Lower leg skin (tissue), 4 donors: ENCODE results near the gene SNX24. TPM values are rescaled to one million over a fixed set of nuclear protein-coding genes. Genes with fewer than 3 reads are reported as not detected.
"Not testable (repeated sequence)": the region's sequence is repeated elsewhere in the genome, so short reads cannot be mapped to it uniquely, and the experiment has no call there.

Experiments
- DNase-seq, 2 donors: peaks; one replicate each; pipeline ENCODE4 v3.0.0-alpha.2; 2019; ENCODE audit warnings: low spot score in 2 of 2
- H3K4me3 ChIP-seq: fragments of 200-600 bp; sonication (generic); 2 replicates; pipeline ENCODE4 v1.5.1; 2017; ENCODE audit warnings: mild to moderate bottlenecking, low read depth; ENCODE audit not compliant: poor library complexity, severe bottlenecking
- CTCF ChIP-seq, 3 donors: fragments of 450-650 bp; IDR thresholded peaks; one replicate each; pipeline ENCODE4 v1.5.1; 2016; ENCODE audit warnings: antibody characterized with exemption in 3 of 3, mild to moderate bottlenecking in 3 of 3, moderate library complexity in 2 of 3
- POLR2A ChIP-seq, 2 donors: fragments of 450-650 bp; IDR thresholded peaks; one replicate each; pipeline ENCODE4 v1.6.1; 2016 to 2017; ENCODE audit warnings: antibody characterized with exemption in 2 of 2, mild to moderate bottlenecking in 1 of 2, moderate library complexity in 1 of 2
- WGBS, 2 donors: methylation state at CpG; one replicate each; pipeline ENCODE4 v1.1.5; 2018; 5-methylcytosine and 5-hydroxymethylcytosine counted together
- intact Hi-C: fragments of 100-400 bp; cut with DNase I; formaldehyde crosslinking; loops from one replicate; pipeline ENCODE4 v1.15.0; 2023; ENCODE audit warnings: low total_unique reads
- total RNA-seq, 4 donors: library from RNA; depleted of rRNA; stranded (reverse); fragments of >200 nt; gene quantifications; one replicate each; pipeline ENCODE4 v1.1.0, GENCODE V29; 2016

Gene SNX24
- total RNA-seq, 4 donors from 2014 or later, result 20.1 to 28.1 (median 20.9) TPM

- no peak overlapping the region for H3K4me3 ChIP-seq
- WGBS, 2 donors, result 92 to 93% methylated on average over 5 of the region's 5 CpGs
- DNase-seq, result no peak
- intact Hi-C loops, result no loop called here
- TF ChIP-seq POLR2A (IDR thresholded peaks at IDR 0.05), result no peak
- TF ChIP-seq CTCF (IDR thresholded peaks at IDR 0.05), result no peak
Measured at GRCh38 chr5:122909470-122910100, 64.2 kb downstream of the SNX24 start.

- H3K4me3 ChIP-seq, DNase-seq, intact Hi-C loops: not testable (repeated sequence)
- 91 to 94% methylated on average over 6 to 17 of the region's 20 CpGs for WGBS, 2 donors
Measured at GRCh38 chr5:122913436-122913835, 68.0 kb downstream of the SNX24 start.

- WGBS, 2 donors, result 78 to 83% methylated on average over 5 of the region's 5 CpGs
- intact Hi-C loops, result no loop called here
- no peak for DNase-seq
- TF ChIP-seq CTCF (IDR thresholded peaks at IDR 0.05) (no peak), POLR2A (IDR thresholded peaks at IDR 0.05) (no peak)
- no peak overlapping the region for H3K4me3 ChIP-seq
Measured at GRCh38 chr5:122915717-122916461, 70.5 kb downstream of the SNX24 start.

GRCh38 chr5:122916490-122916889 is 71.1 kb downstream of the SNX24 start:
- DNase-seq, result no peak
- intact Hi-C loops, result no loop called here
- TF ChIP-seq POLR2A (IDR thresholded peaks at IDR 0.05), result no peak
- no peak for TF ChIP-seq CTCF (IDR thresholded peaks at IDR 0.05)
- H3K4me3 ChIP-seq, result no peak overlapping the region
- WGBS, 2 donors, result 100% methylated on average over 1 of the region's 1 CpG

DNA sequence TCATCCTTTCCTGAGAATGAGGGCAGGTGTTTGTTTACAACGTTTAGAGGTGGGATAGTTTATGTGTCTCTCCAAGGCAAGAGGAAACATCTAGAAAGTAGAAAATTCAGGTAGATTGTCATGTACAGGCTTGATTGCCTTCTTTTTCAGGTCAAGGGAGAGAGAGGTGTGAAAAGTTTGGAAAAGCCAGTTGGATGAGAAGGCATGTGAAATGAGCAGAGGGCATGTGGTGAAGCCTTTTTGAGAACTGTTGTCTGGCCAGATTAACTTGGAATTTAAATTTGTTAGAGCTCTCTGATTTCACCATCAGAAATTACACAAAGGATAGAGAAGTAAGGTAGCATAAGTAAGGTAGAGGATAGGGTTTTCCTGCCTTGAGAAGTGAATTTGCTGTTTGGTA is 74.6 kb downstream of the SNX24 start:
- DNase-seq, result no peak
- WGBS, 2 donors, result 62 to 66% methylated on average over 1 of the region's 1 CpG
- H3K4me3 ChIP-seq, result no peak overlapping the region
- intact Hi-C loops, result no loop called here
- no peak for TF ChIP-seq POLR2A (IDR thresholded peaks at IDR 0.05)
- no peak for TF ChIP-seq CTCF (IDR thresholded peaks at IDR 0.05)

GRCh38 chr5:122921826-122922225 is 76.4 kb downstream of the SNX24 start:
- WGBS, 2 donors, result 71 to 77% methylated on average over 4 of the region's 4 CpGs
- H3K4me3 ChIP-seq, result no peak overlapping the region
- DNase-seq, result no peak
- intact Hi-C loops, result no loop called here
- TF ChIP-seq POLR2A (IDR thresholded peaks at IDR 0.05) (no peak), CTCF (IDR thresholded peaks at IDR 0.05) (no peak)
